Stimulated activated CD4-positive, alpha-beta T cell treated with anti-CD3 and anti-CD28 coated beads, Interleukin-15, amount 100 ng/mL, for 1 hour (primary cell): ENCODE data around the gene SSBP4.

Source experiments
- DNase-seq, 2 donors: peaks; one replicate each; pipeline ENCODE4 v3.0.0-alpha.2; 2020; ENCODE audit warnings: low read depth in 1 of 2, low spot score in 1 of 2

SSBP4 gene

DNA sequence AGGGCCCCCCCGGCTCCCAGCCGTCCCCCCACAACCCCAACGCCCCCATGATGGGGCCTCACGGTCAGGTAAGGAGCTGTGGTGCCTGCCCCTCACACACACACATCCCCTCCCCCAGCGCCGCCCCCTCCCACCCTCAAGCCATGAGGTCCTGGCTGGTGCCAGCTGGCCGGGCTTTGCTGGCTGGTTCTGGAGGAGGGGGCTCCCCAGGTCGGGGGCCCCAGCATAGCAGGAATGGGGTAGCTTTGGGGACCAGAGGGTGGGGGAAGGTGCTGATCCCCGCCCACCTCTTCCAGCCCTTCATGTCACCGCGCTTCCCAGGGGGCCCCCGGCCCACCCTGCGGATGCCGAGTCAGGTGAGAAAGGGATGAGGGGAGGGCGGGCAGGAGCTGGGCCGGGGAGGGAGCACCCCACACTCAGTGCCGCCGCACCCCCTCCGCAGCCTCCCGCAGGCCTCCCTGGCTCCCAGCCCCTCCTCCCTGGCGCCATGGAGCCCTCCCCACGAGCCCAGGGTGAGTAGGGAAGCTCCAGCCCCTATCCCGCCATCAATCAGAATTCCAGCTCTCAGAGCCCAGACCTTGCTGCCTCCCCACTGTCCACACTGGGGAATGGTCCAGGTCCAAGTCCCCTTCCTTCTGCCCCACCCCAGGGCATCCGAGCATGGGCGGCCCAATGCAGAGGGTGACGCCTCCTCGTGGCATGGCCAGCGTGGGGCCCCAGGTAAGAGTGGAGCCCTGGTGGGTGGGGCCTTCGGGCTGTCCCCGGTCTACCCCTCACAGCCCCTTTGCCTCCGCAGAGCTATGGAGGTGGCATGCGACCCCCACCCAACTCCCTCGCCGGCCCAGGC is 12.4 kb downstream of the SSBP4 start:
- no peak for DNase-seq

DNA sequence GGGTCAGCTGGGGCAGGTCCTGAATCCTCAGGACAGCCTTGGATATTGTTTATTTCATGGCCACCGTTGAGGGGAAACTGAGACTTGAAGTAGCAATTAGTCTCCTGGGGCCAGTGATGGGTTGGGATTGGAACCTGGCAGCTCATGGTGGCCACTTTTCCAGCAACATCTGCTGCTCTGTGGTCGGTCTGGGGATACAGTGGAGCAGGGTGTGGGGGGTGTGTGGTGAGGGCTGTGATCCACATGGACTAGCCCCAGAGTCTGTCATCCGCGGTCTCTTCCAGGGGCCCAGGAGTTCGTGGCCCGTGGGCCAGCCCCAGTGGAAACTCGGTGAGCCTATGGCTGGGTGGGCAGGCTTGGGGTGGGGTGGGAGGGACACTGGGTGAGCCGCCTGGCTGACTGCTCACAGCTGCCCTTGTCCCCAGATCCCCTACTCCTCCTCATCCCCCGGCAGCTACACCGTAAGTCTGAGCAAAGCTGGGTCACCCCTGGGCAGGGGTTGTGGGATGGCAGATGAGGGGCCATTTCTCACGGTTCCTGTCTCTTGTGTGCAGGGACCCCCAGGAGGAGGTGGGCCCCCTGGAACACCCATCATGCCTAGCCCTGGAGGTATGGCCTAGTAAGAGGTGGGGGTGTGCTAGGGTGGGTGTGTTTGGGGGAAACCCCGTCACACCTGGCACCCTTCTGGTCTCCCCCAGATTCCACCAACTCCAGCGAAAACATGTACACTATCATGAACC is 13.2 kb downstream of the SSBP4 start:
- DNase-seq: no peak

DNA sequence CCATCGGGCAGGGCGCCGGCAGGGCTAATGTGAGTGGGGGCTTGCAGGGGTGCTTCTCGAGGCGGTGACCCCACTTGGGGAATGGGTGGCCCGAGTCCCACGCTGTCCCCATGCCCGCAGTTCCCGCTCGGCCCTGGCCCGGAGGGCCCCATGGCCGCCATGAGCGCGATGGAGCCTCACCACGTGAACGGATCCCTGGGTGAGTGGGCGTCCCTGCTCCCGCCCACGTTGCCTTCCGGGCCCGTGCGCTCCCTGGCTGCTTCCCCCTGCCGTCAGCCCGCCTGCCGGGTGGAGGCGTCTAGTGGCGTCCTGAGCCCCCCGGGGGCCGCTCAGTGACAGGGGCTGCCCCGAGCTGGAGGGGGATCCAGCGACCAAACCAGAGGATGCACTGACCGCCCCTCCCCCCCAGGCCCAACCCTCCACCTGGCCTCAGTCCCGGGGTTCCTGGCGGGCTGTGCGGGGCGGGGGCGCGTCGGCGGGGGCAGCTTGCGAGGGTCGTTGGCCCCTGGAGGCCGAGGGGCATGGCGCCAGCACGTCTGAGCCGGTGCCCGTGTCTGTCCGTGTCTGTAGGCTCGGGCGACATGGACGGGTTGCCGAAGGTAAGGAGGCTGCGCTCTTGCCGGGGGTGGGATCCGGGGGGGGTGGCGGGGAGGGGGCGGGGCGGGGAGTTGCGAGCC is 14.0 kb downstream of the SSBP4 start:
- no peak for DNase-seq

DNA sequence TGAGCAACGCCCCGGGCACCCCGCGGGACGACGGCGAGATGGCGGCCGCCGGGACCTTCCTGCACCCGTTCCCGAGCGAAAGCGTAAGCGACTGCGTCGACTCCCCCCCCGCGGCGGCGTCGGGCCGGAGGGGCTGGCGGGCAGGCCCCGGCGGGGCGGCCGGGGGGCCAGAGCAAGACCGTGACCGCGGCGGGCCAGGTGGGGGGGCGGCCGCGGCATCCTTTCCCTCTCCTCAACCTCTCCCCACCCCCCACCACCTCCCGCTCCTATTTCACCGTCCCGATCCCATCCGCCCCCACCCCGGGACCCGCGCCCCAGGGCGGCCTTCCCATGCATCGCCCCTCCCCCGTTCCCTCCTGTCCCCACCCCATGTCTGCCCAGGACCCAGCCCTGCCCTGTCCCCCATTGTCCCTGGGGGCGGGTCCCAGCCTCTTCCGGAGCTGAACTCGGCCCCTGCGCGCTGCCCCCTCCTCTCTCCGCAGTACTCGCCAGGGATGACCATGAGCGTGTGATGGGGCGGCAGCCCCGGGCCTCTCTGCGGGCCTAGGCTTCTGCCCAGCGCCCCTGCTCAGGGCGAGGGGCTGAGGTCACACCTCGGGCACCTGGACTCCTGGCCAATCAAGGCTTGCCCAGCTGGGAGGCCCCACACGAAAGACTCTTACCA is 14.7 kb downstream of the SSBP4 start:
- no peak for DNase-seq

DNA sequence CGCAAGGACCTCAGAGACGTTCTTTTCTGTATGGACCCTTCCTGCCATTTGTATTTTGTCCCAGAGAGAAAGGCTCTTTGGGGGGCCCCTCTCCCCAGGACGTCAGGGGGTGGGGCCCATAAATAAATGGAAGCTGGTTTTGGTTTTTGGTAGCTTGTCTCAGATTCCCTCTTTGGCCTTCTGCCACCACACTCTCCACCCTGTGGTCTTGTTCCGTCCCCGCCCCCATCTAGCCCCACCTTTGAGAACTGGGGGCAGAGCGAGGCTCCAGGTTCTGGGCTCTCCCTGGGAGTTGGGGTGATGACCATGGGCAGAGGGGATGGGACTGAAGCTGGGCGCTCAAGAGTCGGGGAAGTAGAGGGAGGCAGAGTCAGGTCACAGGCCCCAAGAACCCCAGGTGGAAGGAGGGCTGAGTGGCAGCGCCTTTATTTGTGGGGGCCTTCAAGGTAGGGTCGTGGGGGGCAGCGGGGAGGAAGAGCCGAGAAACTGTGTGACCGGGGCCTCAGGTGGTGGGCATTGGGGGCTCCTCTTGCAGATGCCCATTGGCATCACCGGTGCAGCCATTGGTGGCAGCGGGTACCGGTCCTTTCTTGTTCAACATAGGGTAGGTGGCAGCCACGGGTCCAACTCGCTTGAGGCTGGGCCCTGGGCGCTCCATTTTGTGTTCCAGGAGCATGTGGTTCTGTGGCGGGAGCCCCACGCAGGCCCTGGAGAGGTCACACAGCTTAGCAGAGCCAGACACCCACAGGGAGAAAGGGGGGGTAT is 15.4 kb downstream of the SSBP4 start:
- no peak for DNase-seq

DNA sequence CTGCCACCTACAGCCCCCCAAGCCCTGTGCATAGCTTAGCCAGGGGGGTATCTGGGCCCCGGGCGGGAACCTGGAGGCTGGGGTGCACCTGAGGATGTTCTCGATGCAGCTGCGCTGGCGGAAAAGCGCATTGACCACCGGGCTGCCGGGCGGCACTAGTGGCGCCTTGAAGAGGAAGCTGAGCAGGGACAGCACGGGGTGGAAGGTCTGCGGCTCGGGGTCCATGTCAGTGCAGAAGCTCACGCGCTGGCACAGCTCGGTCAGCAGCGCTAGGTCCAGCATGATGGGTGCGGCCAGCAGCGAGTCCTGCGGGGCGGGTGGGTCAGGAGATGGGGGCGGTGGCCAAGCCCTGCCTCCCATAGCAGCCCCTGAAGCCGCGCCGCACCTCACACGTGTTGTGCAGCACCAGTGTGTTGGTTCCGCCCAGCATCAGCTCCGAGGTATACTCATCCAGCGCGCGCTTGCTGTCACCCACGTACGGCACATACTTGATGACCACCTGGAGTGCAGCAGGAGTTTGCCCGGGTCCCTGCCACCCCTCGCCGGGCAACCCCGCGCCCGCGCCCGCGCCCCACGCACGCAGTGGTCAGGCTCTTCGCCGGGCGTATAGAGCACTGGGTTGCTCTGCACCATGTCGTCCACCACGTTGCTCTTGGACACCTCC is 16.1 kb downstream of the SSBP4 start:
- no peak for DNase-seq

DNA sequence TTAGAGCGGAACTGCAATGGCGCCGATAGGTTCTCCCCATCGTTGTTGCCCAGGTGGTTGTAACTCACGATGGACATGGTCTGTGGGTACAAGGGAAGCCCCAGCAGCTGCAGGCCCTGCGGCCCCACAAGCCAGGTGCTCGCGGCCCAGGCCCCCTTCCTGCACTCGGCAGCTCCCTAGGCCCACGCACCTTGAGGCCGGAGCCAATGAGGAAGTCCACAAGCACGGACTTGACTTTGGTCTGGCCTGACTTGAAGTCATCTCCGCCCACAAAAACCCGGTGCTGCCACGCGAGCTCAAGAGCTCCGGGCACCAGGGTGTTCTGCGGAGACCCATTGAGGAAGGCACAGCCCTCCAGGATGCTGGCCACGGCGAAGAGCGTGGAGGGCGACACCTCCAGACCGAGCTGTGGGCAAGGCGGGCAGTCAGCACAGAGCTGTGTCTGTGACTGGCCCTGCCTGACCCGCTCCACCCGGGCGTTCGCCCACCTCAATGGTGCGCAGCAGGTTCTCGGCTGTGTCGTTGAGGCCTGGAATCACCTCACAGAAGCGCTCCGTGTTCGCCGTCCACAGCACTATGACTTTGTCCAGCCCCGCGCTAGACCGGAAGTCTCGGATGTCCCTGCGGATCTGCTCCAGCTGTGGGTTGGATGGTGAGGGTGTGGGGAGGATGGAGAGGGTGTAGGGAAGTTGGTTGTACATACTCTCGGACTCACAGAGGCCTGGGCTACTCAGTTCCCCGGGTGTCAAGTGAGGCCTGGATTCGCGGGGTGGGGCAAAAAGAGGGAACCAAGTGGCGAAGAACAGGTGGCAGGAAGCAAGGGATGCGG is 16.9 kb downstream of the SSBP4 start:
- DNase-seq: no peak

DNA sequence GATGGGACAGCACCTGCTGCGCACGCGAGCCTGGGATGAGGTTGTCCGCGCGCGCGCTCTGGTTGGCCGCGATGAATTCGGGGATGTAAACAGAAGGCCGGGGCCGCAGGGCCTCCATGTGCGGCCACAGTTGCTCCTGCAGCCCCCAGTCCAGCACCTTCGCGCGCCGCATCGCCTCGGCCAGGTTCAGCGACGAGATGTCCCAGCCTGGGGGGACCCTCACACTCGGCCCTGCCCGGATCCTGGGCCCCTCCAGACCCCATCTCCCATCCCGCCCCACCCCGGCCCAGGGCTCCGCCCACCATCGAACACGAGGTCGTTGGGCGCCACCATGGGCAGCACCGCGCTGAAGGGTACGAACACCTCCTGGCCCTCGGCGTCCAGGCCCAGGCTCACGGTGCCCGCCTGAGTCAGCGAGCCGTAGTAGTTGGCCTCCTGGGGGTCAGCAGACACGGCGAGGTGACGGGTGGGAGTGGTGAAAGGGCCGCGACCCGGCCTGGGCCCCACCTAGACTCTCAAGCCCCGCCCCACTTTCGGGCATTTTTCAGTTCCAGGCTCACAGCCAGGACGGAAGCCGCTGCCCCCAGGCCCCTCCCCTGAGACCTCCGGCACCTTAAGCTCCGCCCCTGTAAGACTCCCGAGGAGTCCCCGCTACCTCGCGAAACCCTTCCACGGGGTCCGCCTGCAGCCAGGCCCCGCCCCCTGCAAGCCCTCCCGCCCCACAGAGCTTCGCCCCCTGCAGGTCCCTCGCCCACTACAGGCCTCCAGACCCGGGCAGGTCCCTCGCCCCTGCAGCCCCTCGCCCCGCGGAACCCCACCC is 17.7 kb downstream of the SSBP4 start:
- DNase-seq: peak; percentile 51 to 58

DNA sequence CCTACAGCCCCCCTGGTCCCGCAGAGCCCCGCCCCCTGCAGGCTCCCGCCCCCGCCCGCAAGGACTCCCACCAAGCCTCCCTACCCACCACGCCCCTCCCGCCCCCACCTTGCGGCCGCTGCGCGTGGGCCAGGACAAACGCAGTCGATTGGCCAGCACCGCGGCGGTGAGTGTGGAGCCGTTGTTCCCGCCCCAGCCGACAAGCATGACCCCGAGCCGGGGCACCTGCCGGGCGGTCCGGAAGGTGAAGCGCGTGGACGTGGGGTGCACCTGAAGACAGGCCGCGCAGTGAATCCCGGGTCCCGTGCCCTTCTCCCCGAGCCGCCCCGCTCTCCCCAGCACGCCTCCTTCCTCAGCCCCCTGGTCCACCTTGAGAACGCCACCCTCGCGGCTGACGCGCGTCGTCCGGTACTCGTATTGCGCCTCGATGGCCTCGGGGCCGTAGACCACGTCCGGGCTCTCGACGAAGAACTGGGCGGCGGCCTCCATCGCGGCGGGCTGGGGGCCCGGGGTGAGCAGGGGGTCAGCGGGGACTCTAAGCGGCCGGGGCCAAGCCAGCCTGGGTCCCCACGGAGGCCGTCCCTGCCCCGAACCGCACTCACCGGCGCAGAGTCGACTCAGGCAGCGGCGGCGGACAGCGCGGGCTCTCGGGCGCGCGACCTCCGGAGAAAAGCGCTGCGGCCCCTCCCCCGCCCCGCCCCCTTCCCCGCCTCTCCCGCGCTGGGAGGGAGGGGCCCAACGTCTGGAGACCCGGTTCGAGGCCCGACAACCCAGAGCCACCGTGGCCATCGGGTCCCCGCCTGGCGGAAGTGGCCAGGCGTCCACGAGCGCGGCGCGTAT is 18.5 kb downstream of the SSBP4 start, which contains the start of gene ISYNA1:
Gene ISYNA1 (minus strand): TSS at position 643 of the 840 bp plus-strand sequence. CDS start 154 bp downstream, at position 489.
- DNase-seq: no peak

DNA sequence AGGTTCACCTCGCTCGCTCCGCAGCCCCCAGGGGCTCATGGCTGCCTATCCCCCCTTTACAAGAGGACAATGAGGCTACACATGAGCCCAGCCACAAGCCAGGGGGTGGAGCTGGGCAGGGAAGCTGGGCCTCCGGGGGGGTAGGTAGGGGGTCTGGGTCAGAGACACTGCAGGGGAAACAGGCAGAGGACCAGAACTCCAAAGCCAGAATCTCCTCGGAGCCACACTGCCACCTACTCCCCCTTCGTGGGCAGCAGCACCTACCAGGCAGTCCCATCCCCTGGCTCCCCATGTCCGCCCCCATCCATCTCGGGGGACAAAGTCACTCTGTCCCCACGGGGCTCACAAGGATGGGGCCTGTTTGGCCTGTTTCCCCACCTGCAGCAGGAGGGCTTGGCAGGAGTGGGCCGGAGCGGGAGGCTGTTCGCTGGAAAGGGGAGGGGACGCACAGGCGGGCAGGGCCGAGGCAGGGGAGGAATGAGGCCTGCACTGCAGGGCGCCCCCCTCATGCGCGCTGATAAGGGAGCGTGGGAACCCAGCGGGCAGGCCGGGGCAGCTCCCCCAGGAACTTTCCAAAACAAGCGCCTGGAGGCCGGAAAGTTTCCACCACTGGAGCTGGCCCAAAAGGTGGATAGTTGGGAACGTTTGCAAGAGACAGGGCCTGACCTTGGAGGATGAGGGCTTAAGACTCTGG is 19.3 kb downstream of the SSBP4 start:
- DNase-seq: no peak

DNA sequence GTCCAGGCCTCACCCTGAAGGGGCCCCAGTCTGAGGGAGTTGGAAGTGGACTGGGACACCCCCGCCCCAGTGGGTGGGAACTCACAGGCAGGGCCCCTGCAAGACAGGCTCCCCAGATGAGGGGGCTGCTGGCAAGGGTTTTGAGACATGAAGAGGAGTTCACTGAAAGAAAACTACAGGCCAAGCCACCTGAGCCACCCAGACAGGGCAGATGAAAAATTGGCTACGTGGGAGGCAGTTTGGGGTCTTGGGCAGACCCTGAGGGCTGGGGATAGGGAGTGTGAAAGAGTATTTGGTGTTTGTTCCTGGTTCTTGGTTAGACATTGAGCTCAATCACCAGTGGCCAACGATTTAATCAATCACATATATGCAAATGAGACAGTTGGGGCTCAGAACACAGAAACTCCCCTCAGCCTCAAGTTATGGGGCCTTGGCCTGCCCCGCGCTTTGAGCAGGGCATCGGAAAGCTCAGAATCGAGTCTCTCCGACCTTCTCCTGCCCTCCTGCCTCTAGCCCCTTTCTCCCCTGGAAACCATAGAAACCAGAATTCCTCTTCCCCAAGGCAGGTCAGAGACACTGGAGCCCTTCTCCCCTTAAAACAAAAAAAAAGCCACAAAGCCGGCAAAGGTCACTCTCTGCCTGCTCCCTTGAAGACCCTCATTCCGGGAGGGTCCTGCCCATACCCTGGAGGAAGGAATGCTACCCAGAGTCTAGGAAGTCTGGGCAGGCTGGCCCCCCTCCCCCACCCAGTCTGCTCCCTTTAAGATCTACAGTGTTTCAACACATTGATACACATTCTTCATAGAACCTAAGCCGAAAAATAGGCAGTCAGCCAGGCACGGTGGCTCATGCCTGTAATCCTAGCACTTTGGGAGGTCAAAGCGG is 20.1 kb downstream of the SSBP4 start:
- DNase-seq: no peak

DNA sequence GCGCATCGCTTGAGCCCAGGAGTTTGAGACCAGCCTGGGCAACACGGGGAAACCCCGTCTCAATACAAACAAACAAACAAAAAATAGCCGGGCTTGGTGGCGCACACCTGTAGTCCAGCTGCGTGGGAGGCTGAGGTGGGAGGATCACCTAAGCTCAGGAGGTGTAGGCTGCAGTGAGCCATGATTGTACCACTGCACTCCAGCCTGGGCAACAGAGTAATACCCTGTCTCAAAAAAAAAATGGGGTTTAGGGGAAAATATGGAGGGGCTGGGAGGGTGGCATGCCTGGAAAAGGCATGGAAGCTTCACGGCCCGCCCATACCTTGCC is 20.7 kb downstream of the SSBP4 start:
- no peak for DNase-seq

DNA sequence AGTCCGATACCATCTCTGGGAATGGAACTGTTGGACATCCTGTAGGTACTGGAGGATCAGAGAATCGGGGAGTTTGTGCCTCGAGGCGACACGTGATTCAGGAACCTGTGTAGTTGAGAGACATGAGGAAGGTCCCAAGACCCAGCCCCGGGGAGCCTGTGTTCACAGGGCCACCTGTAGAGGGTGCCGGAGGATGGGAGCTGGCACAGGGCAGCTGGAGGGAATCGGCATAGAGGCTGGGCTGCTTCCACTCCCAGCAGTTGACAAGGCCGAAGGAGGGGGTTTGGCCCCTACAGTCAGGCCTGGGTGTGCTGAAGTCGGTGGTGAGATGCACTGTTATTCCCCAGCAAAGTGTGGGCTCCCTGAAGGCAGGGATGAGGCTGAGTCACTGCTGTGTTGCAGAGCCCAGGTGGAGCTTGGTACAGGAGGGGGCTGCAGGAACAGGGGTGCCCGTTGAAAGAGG is 21.2 kb downstream of the SSBP4 start:
- no peak for DNase-seq

DNA sequence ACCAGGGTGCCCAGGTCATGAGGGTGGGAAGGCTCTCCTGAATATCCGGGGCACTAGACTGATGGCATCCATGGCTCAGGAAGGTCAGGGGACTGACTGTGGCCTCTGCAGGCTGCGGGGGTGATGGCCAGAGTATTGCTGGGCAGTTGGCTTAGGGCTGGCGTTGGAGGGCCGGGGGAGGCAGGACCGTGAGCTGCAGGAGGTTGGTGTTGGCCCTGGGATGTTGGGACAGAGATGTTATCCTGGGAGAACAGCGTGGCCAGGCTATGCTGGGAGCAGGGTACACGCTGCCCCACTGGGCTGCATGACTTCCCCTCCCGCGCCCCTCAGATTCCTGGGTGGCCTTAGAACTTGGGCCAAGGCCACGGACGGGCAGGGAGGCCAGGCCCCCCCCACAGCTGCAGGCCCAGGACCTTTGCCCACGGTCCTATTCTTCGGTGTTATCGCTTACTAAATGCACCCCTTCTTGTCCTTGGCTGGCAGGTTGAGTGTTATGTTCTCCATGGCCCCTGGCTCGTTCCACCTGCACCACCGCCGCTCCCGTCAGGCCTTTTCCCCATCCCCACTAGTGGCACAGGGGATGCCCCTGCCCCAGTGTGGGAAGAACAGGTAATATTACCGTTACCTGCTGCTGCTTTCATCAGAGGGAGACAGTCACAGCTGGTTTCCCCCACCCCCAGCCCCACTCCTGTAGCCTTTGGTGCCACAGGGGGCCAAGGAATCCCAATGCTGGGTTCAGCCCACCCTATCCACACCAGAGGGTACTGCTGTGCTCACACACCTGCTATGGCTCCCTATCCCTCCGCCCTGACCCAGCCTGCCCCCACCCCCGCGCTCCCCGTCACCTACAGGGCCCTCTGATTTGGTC is 22.0 kb downstream of the SSBP4 start:
- DNase-seq: no peak
